Osteoblast (primary cell): ENCODE results near the gene GTF2IRD1. TPM values are rescaled to one million over a fixed set of nuclear protein-coding genes. Genes with fewer than 3 reads are reported as not detected.
"Not testable (repeated sequence)": the region's sequence is repeated elsewhere in the genome, so short reads cannot be mapped to it uniquely, and the experiment has no call there.

Experiments
- DNase-seq: peaks from one replicate; pipeline ENCODE4 v3.0.0; 2011; ENCODE audit warnings: low spot score, mixed read lengths; ENCODE audit not compliant: insufficient read length; ENCODE audit errors: missing footprints
- H2AFZ ChIP-seq: 2 replicates; pipeline ENCODE4 v1.6.0; 2011; ENCODE audit warnings: mild to moderate bottlenecking, low read length
- H3K27ac ChIP-seq: 2 replicates; pipeline ENCODE4 v1.5.1; 2011; ENCODE audit warnings: mild to moderate bottlenecking, low read depth, low read length, moderate library complexity
- H3K27me3 ChIP-seq: 2 replicates; pipeline ENCODE4 v1.6.0; 2012; ENCODE audit warnings: mild to moderate bottlenecking, control low read depth, inconsistent platforms, low read length, moderate library complexity; ENCODE audit not compliant: insufficient read depth
- H3K36me3 ChIP-seq: 2 replicates; pipeline ENCODE4 v1.5.1; 2011; ENCODE audit warnings: mild to moderate bottlenecking, low read length, control low read depth, moderate library complexity; ENCODE audit not compliant: insufficient read depth
- H3K4me1 ChIP-seq: 2 replicates; pipeline ENCODE4 v1.5.1; 2011; ENCODE audit warnings: mild to moderate bottlenecking, low read length, control low read depth, moderate library complexity; ENCODE audit not compliant: insufficient read depth
- H3K4me2 ChIP-seq: 2 replicates; pipeline ENCODE4 v1.6.0; 2011; ENCODE audit warnings: mild to moderate bottlenecking, low read length; ENCODE audit not compliant: insufficient read depth
- H3K4me3 ChIP-seq: fragments of 200-600 bp; sonication (generic); 3 replicates; pipeline ENCODE4 v1.5.1; 2012; ENCODE audit warnings: mild to moderate bottlenecking, low read length, inconsistent platforms; ENCODE audit not compliant: insufficient read depth
- H3K79me2 ChIP-seq: 2 replicates; pipeline ENCODE4 v1.6.0; 2012; ENCODE audit warnings: mild to moderate bottlenecking, low read length, control low read depth, inconsistent platforms; ENCODE audit not compliant: insufficient read depth
- H3K9me3 ChIP-seq: 2 replicates; pipeline ENCODE4 v1.5.1; 2011; ENCODE audit warnings: low read depth, low read length, control low read depth
- H4K20me1 ChIP-seq: 2 replicates; pipeline ENCODE4 v1.6.0; 2012; ENCODE audit warnings: mild to moderate bottlenecking, low read length, control low read depth; ENCODE audit not compliant: insufficient read depth
- total RNA-seq: library from RNA; depleted of rRNA; stranded (reverse); fragments of >200 nt; gene quantifications from 2 replicates; pipeline ENCODE4 v1.2.3, GENCODE V29; 2012
- TF ChIP-seq, protein P1 (sequence below): IDR thresholded peaks from 2 replicates; pipeline ENCODE4 v1.5.1; 2011; ENCODE audit warnings: mild to moderate bottlenecking, low read depth, low read length, moderate library complexity; ENCODE audit errors: extremely low read depth

GTF2IRD1 gene
- total RNA-seq, 1 donor = 15.9 TPM

- H3K36me3 ChIP-seq = peaks cover 3% of the 10 kb centered on the region
- H3K9me3 ChIP-seq = no peaks in the 10 kb centered on the region
- H3K4me3 ChIP-seq = no peak overlapping the region
- no peak overlapping the region for H2AFZ ChIP-seq
- DNase-seq = peak; percentile 54
- peaks cover 24% of the 10 kb centered on the region for H4K20me1 ChIP-seq
- H3K4me2 ChIP-seq = no peak overlapping the region
- H3K27me3 ChIP-seq = no peaks in the 10 kb centered on the region
- H3K79me2 ChIP-seq = peaks cover 65% of the 10 kb centered on the region
- peak overlapping the region; percentile 45 for H3K27ac ChIP-seq
- H3K4me1 ChIP-seq = no peaks in the 10 kb centered on the region
- TF ChIP-seq, protein P1, sequence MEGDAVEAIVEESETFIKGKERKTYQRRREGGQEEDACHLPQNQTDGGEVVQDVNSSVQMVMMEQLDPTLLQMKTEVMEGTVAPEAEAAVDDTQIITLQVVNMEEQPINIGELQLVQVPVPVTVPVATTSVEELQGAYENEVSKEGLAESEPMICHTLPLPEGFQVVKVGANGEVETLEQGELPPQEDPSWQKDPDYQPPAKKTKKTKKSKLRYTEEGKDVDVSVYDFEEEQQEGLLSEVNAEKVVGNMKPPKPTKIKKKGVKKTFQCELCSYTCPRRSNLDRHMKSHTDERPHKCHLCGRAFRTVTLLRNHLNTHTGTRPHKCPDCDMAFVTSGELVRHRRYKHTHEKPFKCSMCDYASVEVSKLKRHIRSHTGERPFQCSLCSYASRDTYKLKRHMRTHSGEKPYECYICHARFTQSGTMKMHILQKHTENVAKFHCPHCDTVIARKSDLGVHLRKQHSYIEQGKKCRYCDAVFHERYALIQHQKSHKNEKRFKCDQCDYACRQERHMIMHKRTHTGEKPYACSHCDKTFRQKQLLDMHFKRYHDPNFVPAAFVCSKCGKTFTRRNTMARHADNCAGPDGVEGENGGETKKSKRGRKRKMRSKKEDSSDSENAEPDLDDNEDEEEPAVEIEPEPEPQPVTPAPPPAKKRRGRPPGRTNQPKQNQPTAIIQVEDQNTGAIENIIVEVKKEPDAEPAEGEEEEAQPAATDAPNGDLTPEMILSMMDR = no peak
Measured at GRCh38 chr7:74506325-74506724, 52.6 kb downstream of the GTF2IRD1 start.

DNA sequence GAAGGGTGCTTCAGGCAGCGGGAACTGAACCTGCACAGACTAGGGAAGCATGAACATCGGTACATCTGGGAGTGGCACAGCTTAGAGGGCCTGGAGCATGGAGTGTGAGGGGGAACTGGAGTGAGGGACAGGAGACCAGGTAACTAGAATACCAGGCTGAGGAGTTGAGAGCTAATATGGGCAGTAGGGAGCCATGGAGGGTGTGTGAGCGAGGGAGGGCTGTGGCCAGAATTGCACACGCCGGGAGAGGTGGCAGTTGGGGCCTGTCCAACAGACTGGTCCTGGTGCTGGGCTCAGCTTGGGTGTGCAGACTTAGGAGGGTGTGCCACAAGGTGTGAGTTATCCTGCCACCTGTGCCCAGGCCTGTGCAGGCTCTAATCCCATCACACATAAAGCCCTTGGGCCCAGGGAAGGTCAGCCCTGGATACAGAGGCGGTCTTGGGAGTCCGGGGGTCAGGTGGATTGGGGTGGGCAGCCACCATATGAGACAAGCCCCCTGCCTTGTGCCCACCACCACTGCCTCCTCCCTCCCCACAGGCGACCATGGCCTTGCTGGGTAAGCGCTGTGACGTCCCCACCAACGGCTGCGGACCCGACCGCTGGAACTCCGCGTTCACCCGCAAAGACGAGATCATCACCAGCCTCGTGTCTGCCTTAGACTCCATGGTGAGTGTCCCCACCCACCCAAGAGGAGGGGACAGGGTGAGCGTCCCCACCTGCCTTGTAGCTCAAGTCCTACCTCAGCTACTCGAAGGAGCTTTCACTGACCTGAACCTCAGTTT, 54.0 kb downstream of the GTF2IRD1 start:
- peaks cover 53% of the 10 kb centered on the region for H3K79me2 ChIP-seq
- no peaks in the 10 kb centered on the region for H3K4me1 ChIP-seq
- H3K4me2 ChIP-seq = no peak overlapping the region
- no peaks in the 10 kb centered on the region for H3K27me3 ChIP-seq
- H3K27ac ChIP-seq = no peak overlapping the region
- H2AFZ ChIP-seq = no peak overlapping the region
- H3K36me3 ChIP-seq = peaks cover 5% of the 10 kb centered on the region
- no peaks in the 10 kb centered on the region for H3K9me3 ChIP-seq
- peak; percentile 64 for DNase-seq
- peaks cover 27% of the 10 kb centered on the region for H4K20me1 ChIP-seq
- no peak overlapping the region for H3K4me3 ChIP-seq
- TF ChIP-seq, protein P1 = no peak

DNA sequence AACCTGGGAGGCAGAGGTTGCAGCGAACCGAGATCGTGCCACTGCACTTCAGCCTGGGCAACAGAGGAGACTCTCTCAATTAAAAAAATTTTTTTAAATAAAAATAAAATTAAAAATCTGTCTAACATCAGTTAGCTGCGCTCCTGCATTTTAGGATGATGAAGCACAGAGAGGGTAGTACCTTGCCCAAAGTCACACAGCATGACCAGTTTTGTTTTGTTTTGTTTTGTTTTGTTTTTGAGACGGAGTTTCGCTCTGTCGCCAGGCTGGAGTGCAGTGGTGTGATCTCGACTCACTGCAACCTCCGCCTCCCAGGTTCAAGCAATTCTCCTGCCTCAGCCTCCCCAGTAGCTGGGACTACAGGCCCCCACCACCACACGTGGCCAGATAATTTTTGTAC, 55.7 kb downstream of the GTF2IRD1 start:
- H3K4me2 ChIP-seq, H3K27ac ChIP-seq, DNase-seq, H3K4me3 ChIP-seq, H2AFZ ChIP-seq, H3K9me3 ChIP-seq, H3K4me1 ChIP-seq, H3K27me3 ChIP-seq: not testable (repeated sequence)
- Histone ChIP-seq H3K79me2 (peaks cover 39% of the 10 kb centered on the region), H3K36me3 (peaks cover 15% of the 10 kb centered on the region), H4K20me1 (peaks cover 23% of the 10 kb centered on the region)

GRCh38 chr7:74511345-74511744, 57.6 kb downstream of the GTF2IRD1 start:
- Histone ChIP-seq H4K20me1 (peaks cover 15% of the 10 kb centered on the region), H3K4me3 (no peak overlapping the region), H2AFZ (no peak overlapping the region), H3K4me2 (no peak overlapping the region), H3K79me2 (peaks cover 24% of the 10 kb centered on the region), H3K27ac (no peak overlapping the region), H3K4me1 (no peaks in the 10 kb centered on the region), H3K27me3 (no peaks in the 10 kb centered on the region), H3K9me3 (no peaks in the 10 kb centered on the region), H3K36me3 (peaks cover 23% of the 10 kb centered on the region)
- TF ChIP-seq, protein P1 = no peak
- no peak for DNase-seq
